Kidney tubule cell (primary cell): ENCODE results near the gene ZSCAN21.
"Not testable (repeated sequence)": the region's sequence is repeated elsewhere in the genome, so short reads cannot be mapped to it uniquely, and the experiment has no call there.

ENCODE experiments used
- DNase-seq: peaks from one replicate; pipeline ENCODE4 v3.0.0-alpha.2; 2018; ENCODE audit warnings: low spot score

The ZSCAN21 gene

DNA sequence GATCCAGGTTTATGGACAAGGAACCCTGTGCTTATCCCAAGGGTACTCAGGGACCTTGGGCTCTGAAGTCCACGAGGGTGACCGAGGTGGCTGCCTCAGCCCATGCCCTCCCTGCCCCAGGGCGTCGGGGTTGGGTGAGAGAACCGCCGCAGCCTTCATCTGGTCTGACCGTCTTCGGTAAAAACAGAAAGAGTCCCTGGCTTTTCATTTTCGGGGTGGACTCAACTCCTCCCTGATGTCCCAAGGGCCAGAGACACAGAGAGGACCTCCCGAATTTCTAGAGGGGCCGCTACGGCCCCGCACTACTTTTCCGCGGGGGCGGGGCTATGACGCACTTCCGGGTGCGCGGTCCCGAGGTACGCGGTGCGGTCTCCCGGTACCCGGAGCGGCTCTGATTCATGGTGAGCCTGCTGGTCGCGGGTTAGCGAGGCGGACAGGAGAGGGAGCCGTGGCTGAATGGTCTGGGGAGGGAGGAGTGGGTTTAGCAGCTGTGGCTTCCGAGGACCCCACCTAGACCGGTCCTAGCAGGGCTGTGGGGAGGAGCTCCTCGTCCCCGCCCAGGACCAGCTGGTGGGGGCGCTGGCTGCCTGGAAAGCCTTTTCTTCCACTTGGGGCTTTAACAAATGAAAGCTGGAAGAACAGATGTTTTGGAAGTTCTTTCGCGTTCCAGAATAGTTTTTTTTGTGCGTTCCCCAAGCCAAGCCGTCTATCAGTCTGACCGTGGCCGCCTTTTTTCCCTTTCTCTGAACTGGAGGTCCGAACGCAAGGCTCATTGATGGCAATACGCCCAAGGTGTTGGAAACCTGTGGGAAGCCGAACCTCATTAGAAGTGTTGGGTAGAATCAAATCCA is at the start of gene ZSCAN21:
Gene ZSCAN21, plus strand, starts transcription at position 334 of the 851 bp plus-strand sequence. CDS start 7,233 bp downstream, outside the sequence.
- DNase-seq, result peak; percentile 89

DNA sequence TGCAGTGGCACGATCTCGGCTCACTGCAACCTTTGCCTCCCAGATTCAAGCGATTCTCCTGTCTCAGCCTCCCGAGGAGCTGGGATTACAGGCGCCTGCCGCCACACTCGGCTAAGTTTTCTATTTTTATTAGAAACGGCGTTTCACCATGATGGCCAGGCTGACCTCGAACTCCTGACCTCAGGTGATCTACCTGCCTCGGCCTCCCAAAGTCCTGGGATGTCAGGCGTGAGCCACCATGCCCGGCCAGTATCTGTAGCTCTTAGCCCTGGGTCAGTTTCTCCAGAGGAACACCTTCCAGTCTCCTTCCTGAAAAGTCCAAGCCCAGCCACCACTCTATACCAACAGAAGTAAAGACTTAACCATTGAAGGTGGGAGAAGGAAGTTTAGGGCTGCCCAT is 49.3 kb upstream of the ZSCAN21 start:
- no peak for DNase-seq

DNA sequence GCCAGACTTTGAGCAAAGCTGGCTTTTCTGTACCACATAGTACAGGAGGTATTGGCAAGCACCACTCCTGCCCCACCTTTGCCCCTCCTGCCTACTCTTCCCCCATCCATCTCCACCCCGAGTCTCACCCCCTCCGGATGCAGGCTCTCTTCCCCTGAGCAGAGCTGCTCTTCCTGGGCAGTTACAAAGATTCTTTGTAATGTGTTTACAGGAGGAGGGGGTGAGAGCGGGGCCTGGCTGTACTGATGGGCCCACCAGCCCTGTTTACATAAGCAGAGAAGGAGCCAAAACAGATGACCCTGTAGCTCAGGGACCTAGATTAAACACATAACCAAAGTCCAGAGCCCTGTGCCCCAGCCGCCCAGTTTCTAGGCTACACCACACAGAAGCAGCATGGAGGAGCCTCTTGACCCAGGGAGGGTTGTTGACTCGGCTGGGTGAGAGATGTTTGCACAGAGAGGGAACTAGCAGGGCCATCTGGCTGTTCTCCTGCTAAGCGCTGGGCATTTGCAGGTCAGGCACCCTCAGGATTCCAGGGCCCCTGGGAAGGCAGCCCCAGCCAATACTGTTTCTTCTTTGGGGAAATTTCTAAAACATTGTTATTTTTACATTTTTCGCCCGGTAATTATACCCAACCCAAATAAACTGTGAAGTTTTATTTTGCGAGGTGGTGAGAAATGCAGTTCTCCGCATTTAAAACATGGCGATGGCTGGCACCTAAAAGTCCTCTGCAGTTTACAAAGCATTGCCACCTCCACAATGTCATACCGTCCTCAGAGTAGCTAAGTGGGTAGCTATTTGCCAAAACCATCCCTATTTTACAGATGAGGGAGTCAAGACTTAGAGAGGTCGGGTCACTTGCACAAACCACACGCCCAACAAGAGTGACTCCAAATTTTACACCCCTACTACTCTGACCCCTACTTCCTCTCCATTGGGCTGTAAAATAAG is 45.6 kb upstream of the ZSCAN21 start:
- no peak for DNase-seq

DNA sequence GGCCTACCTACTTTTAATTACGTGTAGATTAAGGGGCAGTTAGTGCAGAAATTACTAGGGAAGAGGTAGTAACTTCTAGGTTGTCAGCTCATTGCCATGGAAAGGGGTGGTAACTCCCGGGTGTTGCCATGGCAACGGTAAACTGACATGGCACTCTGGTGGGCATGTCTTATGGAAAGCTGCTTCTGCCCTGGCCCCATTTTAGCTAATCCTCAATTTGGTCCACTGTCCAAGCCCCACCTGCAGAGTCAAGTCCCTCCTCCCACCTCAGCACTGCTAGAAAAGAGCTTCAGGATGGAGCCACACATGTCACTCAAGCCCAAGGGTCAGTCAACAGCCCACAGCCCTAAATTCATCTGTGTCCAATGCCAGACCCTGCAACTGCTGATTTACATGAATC is 41.7 kb upstream of the ZSCAN21 start:
- no peak for DNase-seq

DNA sequence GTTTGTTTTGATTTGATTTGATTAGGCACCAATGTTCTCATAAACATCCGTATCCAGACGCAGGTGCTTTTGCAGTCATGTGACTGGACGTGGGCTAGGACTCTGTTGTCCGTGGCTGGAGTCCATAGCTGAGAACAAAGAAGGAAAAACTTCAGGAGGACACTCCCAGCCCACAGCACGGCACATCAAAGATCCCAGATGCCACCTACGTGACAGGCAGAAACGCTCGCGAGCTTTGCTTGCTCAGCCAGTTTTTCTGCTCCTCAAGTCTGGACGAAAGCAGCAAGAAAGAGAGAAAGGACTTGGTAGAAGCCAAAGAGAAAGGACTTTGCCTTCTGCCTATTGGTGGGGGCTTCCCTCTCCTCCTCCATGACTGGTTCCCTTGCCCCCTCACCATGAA is 41.0 kb upstream of the ZSCAN21 start:
- DNase-seq, result no peak

DNA sequence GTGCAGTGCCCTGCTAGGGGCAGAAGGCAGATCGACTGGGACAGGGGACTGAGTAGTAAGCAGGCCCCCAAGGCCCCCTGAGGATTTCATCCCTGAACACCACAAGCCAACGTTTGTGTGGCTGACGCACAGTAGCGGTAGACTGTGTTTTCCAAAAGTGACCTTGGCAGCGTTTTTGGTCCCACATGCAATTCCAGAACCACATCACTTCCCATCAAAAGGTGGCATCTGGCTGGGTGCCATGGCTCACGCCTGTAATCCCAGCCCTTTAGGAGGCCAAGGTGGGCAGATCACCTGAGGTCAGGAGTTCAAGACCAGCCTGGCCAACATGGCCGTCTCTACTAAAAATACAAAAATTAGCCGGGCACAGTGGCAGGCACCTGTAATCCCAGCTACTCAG is 39.6 kb upstream of the ZSCAN21 start:
- not testable (repeated sequence) for DNase-seq

DNA sequence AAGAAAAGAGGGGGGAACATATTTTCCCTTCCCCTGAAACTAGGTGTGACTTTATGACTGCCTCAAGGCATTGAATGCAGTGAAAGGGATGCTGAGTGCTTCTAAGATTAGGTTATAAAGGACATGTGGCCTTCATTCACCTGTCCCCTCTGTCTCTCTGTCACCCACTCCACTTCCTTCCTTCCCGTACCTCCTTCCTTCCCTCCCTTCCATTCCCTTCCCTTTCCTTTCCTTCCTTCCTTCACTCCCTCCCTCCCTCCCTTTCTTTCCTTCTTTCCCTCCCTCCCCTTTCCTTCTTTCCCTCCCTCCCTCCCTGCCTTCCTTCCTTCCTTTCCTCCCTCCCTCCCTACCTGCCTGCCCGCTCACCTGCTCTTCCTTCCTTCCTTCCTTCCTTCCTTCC is 38.7 kb upstream of the ZSCAN21 start:
- DNase-seq, result no peak

DNA sequence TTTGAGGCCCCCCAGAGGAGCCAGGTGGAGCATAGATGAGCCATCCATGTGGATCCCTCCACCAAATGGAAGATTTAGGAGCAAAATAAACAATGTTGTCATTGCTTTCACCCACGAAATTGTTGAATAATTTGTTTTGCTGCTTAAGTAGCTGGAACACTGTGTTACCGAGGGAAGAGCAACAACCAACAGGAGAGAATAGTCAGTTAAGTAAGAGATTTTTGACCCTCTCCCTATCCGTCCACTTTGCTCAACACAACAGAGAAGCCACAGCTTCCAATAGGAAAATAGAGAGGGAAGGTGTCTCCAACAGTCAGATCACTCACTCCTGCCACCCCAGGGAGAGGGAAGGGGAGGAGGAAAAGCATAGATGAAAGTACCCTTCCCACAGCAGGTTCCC is 38.1 kb upstream of the ZSCAN21 start:
- DNase-seq, result no peak

DNA sequence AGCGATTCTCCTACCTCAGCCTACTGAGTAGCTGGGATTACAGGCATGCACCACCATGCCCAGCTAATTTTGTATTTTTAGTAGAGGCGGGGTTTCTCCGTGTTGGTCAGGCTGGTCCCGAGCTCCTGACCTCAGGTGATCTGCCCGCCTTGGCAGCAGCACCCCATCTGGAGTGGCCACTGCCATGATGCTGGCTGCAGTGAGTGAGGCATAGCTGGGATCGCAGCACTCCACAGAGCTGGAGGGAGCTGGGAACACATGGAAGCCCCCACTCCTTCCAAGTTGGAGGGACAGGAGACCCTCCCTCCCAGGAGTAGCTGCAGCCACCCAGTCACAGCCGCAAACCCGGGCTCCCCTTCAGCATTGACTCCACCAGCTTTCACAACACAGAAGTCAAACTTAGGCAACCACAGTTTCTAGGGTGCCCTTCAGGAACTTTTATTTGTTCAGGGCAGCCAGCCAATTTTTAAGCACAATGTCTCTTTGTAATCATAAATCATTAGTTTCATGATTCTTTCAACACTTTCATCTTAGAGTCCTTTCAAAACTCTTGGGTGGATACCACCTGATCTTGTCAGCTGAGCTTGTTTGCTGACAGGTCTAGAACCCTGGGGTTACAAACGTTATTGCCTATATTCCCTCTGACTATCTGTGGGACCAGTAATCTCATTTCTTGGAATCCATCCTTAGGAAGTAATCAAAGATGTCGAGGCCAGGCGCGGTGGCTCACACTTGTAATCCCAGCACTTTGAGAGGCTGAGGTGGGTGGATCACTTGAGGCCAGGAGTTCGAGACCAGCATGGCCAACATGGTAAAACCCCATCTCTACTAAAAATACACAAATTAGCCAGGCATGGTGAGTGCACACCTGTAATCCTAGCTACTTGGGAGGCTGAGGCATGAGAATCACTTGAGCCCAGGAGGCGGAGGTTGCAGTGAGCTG is 36.9 kb upstream of the ZSCAN21 start:
- not testable (repeated sequence) for DNase-seq

DNA sequence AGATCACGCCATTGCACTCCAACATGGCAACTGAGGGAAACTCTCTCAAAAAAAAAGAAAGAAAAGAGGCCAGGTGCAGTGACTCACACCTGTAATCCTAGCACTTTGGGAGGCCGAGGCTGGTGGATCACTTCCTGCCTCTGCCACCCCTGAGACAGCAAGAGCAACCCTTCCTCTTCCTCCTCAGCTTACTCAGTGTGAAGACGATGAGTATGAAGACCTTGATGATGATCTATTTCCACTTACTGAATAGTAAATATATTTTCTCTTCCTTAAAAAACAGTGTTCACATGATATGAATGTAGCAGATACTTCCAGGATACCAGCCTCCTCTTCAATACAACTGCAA is 36.3 kb upstream of the ZSCAN21 start:
- DNase-seq, result peak; percentile 75

DNA sequence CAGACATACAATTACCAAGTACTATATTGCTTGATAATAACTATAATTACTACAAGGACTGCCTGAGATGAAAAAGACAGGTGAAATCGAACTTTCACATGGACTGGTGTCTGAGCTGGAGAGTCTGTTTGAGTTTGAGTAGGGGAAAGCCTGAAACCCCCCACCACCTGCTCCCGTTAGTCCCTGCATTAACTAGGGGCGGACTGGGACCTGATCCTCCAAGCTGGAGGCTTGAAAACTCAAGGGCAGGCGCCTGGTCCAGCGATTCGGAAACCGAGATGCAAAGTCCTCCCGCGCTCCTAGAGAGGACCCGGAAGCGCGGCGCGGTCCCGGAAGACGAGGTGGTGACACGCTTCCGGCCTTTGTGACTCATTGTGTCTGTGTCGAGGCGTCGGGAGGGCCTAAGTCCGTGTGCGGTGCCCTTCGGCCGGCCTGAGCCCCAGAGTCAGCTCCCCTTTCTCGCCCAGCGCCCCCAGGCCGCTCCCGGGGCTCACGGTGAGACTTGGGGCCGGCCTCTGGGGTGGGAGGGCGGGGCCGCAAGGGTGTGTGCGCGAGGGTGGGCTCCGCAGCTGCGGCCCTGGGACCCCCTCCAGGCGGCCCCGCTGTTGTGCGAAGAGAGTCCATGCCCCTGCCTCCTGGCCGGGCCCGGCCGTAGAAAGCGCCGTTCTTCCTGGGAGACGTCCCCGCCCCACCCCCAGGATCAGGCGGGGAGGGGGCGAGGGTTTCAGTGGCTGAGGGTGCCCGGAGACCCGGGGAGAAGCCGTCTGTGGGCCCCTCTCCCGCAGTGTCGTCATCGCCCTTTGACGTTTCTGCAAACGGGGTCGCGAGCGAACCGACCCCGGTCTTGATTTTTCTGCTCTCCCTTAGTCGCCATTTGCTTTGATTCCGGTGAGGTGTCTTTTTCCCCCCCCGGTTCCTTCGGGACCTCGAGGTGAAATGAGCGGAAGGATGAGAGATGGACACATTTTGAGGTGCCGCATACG is 34.1 kb upstream of the ZSCAN21 start, which contains the start of gene ZKSCAN1:
Gene ZKSCAN1, plus strand, starts transcription at position 365 of the 983 bp plus-strand sequence. CDS start 7,911 bp downstream, outside the sequence.
- peak; percentile 94 for DNase-seq

DNA sequence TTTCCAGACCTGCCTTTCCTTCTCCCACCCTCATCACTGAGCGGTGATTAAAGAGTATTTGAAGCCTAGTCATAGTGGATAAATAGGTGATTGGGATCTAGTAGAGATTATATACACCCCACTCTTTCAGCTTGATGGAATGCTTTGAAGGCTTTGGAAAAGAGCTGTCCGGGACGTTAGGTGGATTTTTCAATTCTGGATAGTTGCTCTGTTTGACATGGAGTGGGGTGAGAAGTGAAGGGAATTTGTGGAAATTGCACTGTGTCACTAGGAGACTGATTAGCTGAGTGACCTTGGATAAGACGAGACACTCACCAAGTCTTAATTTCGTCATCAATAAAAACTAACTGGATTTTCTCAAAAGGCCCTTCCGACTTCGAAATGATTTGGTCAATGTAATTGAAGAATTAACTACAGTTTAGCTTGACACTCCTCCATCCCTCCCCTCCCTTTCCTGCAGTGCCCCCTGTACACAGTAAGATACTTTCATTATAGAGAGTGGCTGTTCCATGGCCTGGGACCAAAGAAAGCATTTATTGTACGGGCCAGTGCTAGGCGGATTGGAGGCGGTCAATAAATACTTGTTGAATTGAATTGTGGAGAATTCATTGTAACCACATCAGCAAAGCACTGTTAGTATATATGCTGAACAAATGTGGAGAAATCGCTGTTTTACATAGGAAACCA is 33.2 kb upstream of the ZSCAN21 start:
- peak; percentile 11 for DNase-seq

DNA sequence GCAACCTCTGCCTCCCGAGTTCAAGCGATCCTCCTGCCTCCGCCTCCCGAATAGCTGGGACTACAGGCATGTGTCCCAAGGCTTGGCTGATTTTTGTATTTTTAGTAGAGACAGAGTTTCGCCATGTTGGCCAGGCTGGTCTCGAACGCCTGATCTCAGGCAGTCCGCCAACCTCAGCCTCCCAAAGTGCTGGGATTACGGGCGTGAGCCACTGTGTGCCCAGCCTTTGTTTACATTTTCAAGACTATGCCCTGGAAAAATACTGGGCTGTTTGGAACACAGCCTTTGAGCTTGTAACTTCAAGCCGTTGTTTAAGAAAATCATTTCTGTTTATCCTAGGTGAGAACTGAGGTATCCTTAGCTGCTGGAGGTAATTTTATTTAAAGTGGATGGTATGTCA is 32.3 kb upstream of the ZSCAN21 start:
- no peak for DNase-seq

DNA sequence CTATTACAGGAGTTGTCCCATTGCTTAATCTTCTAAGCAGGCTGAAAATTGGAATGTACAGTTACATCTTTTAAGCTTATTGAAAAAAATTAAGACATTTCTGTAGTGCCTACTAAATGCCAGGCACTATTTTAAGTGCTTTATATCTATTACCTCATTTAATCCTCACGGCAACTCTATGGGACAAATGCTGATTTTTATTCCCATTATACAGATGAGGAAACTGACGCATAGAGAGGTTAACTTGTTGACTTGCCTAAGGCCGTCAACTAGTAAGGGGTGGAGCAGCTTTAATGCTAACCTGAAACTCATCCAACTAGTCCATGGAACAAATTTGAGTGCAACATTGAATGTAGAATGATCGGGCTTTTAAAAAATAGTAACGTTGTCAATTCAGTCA is 31.7 kb upstream of the ZSCAN21 start:
- DNase-seq, result no peak

DNA sequence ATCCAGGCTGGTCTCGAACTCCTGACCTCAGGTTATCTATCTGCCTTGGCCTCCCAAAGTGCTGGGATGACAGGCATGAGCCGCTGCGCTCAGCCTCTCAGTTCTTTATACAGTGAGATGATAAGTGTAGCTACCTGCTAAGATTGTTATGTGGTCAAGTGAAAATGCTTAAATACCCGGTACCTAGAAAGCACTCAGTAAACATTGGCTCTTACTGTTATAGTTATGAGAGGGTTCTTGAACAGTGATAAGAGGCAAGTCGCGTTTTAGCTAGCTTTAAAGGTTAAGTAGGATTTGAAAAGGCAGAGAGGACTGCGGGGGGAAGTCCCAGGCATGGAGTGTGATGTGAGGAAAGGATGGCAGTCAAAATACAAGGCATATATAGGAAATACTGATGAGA is 29.7 kb upstream of the ZSCAN21 start:
- DNase-seq, result no peak

DNA sequence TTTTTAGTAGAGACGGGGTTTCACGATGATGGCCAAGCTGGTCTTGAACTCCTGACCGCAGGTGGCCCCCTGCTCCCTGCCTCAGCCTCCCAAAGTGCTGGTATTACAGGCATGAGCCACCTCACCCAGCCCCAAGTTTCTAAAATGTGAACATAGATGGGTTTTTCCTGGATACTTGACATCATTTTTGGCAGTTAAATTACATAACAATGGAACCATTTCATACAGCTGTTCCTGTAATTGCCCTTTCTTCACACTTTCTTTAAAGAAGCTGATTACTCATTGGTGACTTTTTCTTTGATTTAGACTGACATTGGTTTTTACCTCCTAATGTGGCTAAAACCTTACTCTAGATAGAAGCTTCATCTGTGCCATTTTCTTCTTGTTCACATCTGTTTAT is 28.3 kb upstream of the ZSCAN21 start:
- DNase-seq, result no peak

DNA sequence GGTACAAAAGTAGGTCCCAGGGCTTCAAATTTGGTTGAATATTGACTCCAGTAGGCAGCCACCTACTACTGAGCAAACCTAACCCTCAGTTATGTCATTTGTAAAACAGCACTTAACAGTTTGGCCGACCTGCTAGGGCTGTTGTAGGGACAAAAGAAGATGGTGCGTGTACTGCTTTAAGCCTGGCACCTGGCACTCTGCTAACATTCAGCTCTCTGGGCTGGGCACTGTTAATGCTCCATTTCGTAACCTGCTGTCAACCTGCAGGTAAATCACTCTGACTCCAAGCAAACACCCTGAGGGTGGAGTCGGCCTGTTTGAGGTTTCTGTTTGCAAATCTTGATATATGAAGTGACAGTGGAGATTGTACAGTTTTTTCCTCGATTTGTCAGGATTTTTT is 27.0 kb upstream of the ZSCAN21 start:
- DNase-seq, result no peak

DNA sequence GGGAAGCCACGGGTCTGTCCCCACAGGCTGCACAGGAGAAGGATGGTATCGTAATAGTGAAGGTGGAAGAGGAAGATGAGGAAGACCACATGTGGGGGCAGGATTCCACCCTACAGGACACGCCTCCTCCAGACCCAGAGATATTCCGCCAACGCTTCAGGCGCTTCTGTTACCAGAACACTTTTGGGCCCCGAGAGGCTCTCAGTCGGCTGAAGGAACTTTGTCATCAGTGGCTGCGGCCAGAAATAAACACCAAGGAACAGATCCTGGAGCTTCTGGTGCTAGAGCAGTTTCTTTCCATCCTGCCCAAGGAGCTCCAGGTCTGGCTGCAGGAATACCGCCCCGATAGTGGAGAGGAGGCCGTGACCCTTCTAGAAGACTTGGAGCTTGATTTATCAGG is 26.0 kb upstream of the ZSCAN21 start:
- DNase-seq, result no peak

DNA sequence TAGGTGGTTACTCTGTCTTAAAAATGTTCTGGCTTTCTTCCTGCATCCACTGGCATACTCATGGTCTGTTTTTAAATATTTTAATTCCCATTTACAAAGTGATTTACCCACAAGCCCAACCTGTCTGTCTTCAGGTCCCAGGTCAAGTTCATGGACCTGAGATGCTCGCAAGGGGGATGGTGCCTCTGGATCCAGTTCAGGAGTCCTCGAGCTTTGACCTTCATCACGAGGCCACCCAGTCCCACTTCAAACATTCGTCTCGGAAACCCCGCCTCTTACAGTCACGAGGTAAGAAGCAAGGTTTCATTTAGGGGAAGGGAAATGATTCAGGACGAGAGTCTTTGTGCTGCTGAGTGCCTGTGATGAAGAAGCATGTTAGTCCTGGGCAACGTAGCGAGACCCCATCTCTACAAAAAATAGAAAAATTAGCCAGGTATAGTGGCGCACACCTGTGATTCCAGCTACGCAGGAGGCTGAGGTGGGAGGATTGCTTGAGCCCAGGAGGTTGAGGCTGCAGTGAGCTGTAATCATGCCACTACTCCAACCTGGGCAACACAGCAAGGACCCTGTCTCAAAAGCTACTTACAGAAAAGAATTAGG is 25.5 kb upstream of the ZSCAN21 start:
- no peak for DNase-seq

DNA sequence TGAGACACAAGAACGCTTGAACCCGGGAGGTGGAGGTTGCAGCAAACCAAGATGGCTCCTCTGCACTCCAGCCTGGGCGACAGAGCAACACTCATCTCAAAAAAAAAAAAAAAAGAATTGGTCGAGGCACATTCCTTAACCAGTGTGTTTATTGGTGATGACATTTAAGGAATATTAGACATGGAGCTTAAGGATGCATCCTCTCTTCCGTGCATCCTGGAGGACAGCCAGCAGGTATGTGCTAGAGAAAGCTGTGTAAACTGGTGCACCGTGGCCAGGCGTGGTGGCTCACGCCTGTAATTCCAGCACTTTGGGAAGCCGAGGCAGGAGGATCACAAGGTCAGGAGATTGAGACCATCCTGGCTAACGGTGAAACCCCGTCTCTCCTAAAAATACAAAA is 22.4 kb upstream of the ZSCAN21 start:
- no peak for DNase-seq
